DOHH2 (cell line): ENCODE data around the gene RTKN.
"Not testable (repeated sequence)": the region's sequence is repeated elsewhere in the genome, so short reads cannot be mapped to it uniquely, and the experiment has no call there.

Experiments
- CTCF ChIP-seq: fragments of 200-600 bp; sonication (generic); IDR thresholded peaks from one replicate; pipeline ENCODE4 v1.5.1; 2014; ENCODE audit warnings: antibody characterized with exemption, mild to moderate bottlenecking, low read depth, low read length; ENCODE audit not compliant: poor library complexity, severe bottlenecking
- EZH2phosphoT487 ChIP-seq: fragments of 200-600 bp; sonication (generic); IDR thresholded peaks from 2 replicates; pipeline ENCODE4 v1.6.1; 2017; ENCODE audit warnings: borderline replicate concordance, mild to moderate bottlenecking, antibody characterized with exemption, low read length, moderate library complexity, mixed read lengths

DNA sequence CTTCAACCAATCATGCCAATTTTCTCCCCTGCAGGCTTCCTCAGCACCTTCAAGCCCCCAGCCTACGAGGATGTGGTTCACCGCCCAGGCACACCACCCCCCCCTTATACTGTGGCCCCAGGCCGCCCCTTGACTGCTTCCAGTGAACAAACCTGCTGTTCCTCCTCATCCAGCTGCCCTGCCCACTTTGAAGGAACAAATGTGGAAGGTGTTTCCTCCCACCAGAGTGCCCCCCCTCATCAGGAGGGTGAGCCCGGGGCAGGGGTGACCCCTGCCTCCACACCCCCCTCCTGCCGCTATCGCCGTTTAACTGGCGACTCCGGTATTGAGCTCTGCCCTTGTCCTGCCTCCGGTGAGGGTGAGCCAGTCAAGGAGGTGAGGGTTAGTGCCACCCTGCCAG is 18.4 kb upstream of the RTKN start:
- TF ChIP-seq CTCF, EZH2phosphoT487: not testable (repeated sequence)
